ENCODE data around the gene CNN2.

CNN2 gene

GRCh38 chr19:1025960-1026782, at the start of gene CNN2:
Gene CNN2, plus strand, starts transcription at chr19:1026608. Its CDS starts 54 bp downstream, at chr19:1026662.
- H3K4me3 ChIP-seq (ENCODE audit: low read depth, low read length), result peak within 1 kb of the TSS; percentile 84
- H3K4me1 ChIP-seq (ENCODE audit: control insufficient read depth, insufficient read depth, low read length, unreplicated experiment), result peaks cover 5% of the 10 kb centered on the region
- H3K79me2 ChIP-seq (ENCODE audit: control insufficient read depth, insufficient read depth, low read length, unreplicated experiment), result peaks cover 30% of the 10 kb centered on the region
- no peaks in the 10 kb centered on the region for H3K36me3 ChIP-seq (ENCODE audit: insufficient read depth, low read length)
- no peaks in the 10 kb centered on the region for H3K27me3 ChIP-seq (ENCODE audit: insufficient read depth, low read length)
- H2AFZ ChIP-seq (ENCODE audit: low read length, unreplicated experiment), result peak within 1 kb of the TSS; percentile 89
- peak within 1 kb of the TSS; percentile 59 for H3K27ac ChIP-seq (ENCODE audit: low read depth, low read length)

GRCh38 chr19:977058-977464, 49.3 kb upstream of the CNN2 start:
- no peaks in the 10 kb centered on the region for H3K36me3 ChIP-seq (ENCODE audit: insufficient read depth, low read length)
- H3K27me3 ChIP-seq (ENCODE audit: insufficient read depth, low read length), result no peaks in the 10 kb centered on the region
- no peaks in the 10 kb centered on the region for H3K4me1 ChIP-seq (ENCODE audit: control insufficient read depth, insufficient read depth, low read length, unreplicated experiment)
- no peaks in the 10 kb centered on the region for H3K79me2 ChIP-seq (ENCODE audit: control insufficient read depth, insufficient read depth, low read length, unreplicated experiment)
- no peak overlapping the region for H3K4me3 ChIP-seq (ENCODE audit: low read depth, low read length)
- H3K27ac ChIP-seq (ENCODE audit: low read depth, low read length), result no peak overlapping the region
- no peak overlapping the region for H2AFZ ChIP-seq (ENCODE audit: low read length, unreplicated experiment)

GRCh38 chr19:979318-979741, 47.1 kb upstream of the CNN2 start:
- peaks cover 1% of the 10 kb centered on the region for H3K79me2 ChIP-seq (ENCODE audit: control insufficient read depth, insufficient read depth, low read length, unreplicated experiment)
- no peak overlapping the region for H2AFZ ChIP-seq (ENCODE audit: low read length, unreplicated experiment)
- no peaks in the 10 kb centered on the region for H3K27me3 ChIP-seq (ENCODE audit: insufficient read depth, low read length)
- no peaks in the 10 kb centered on the region for H3K36me3 ChIP-seq (ENCODE audit: insufficient read depth, low read length)
- H3K4me3 ChIP-seq (ENCODE audit: low read depth, low read length), result no peak overlapping the region
- no peaks in the 10 kb centered on the region for H3K4me1 ChIP-seq (ENCODE audit: control insufficient read depth, insufficient read depth, low read length, unreplicated experiment)
- H3K27ac ChIP-seq (ENCODE audit: low read depth, low read length), result no peak overlapping the region

GRCh38 chr19:980133-980998, 46.0 kb upstream of the CNN2 start:
- Histone ChIP-seq H3K27ac (ENCODE audit: low read depth, low read length) (no peak overlapping the region), H3K4me1 (ENCODE audit: control insufficient read depth, insufficient read depth, low read length, unreplicated experiment) (no peaks in the 10 kb centered on the region), H3K4me3 (ENCODE audit: low read depth, low read length) (no peak overlapping the region), H3K79me2 (ENCODE audit: control insufficient read depth, insufficient read depth, low read length, unreplicated experiment) (peaks cover 11% of the 10 kb centered on the region), H2AFZ (ENCODE audit: low read length, unreplicated experiment) (no peak overlapping the region), H3K27me3 (ENCODE audit: insufficient read depth, low read length) (no peaks in the 10 kb centered on the region), H3K36me3 (ENCODE audit: insufficient read depth, low read length) (no peaks in the 10 kb centered on the region)

DNA sequence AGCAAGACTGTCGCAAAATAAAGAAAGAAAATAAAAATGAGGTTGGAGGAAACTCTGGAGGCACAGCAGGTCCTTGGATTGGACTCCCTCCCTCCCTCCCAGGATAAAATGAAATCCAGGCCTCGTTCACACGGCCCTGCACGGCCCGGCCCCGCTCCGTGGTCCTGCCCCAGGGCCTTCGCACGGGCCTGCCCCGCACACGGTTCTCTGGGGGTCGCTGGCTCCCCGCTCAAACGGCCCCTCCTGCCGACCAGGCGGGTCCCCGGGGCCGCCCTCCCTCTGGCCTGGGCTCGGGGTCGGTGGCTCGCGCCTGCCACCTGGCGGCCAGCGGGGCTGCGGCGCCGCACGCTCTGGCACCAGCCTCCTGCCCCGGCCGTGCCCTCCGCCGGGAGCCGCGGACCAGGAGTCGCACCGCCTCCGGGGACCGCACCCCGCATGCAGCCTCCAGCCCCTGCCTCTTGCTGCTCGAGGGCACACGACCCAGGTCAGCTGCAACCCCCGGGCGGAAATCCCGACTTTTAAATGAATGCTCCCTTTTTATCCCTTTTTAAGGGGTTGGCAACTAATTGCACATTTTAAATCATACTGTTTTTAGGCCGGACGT, 43.7 kb upstream of the CNN2 start:
- no peaks in the 10 kb centered on the region for H3K36me3 ChIP-seq (ENCODE audit: insufficient read depth, low read length)
- H2AFZ ChIP-seq (ENCODE audit: low read length, unreplicated experiment), result no peak overlapping the region
- H3K27me3 ChIP-seq (ENCODE audit: insufficient read depth, low read length), result no peaks in the 10 kb centered on the region
- peaks cover 13% of the 10 kb centered on the region for H3K79me2 ChIP-seq (ENCODE audit: control insufficient read depth, insufficient read depth, low read length, unreplicated experiment)
- no peaks in the 10 kb centered on the region for H3K4me1 ChIP-seq (ENCODE audit: control insufficient read depth, insufficient read depth, low read length, unreplicated experiment)
- no peak overlapping the region for H3K27ac ChIP-seq (ENCODE audit: low read depth, low read length)
- H3K4me3 ChIP-seq (ENCODE audit: low read depth, low read length), result peak overlapping the region; percentile 71

GRCh38 chr19:984165-984967, 42.0 kb upstream of the CNN2 start, which contains the start of gene WDR18:
Gene WDR18, plus strand, starts transcription at chr19:984345. Its CDS starts 9 bp downstream, at chr19:984354.
- Histone ChIP-seq H3K27ac (ENCODE audit: low read depth, low read length) (peak within 1 kb of the TSS; percentile 75), H3K36me3 (ENCODE audit: insufficient read depth, low read length) (no peaks in the 10 kb centered on the region), H3K27me3 (ENCODE audit: insufficient read depth, low read length) (no peaks in the 10 kb centered on the region), H2AFZ (ENCODE audit: low read length, unreplicated experiment) (peak within 1 kb of the TSS; percentile 90), H3K4me3 (ENCODE audit: low read depth, low read length) (peak within 1 kb of the TSS; percentile 98), H3K4me1 (ENCODE audit: control insufficient read depth, insufficient read depth, low read length, unreplicated experiment) (no peaks in the 10 kb centered on the region), H3K79me2 (ENCODE audit: control insufficient read depth, insufficient read depth, low read length, unreplicated experiment) (peaks cover 13% of the 10 kb centered on the region)

GRCh38 chr19:986083-986482, 40.3 kb upstream of the CNN2 start:
- H3K27ac ChIP-seq (ENCODE audit: low read depth, low read length), result no peak overlapping the region
- no peak overlapping the region for H3K4me3 ChIP-seq (ENCODE audit: low read depth, low read length)
- H3K4me1 ChIP-seq (ENCODE audit: control insufficient read depth, insufficient read depth, low read length, unreplicated experiment), result no peaks in the 10 kb centered on the region
- H3K79me2 ChIP-seq (ENCODE audit: control insufficient read depth, insufficient read depth, low read length, unreplicated experiment), result peaks cover 13% of the 10 kb centered on the region
- H3K27me3 ChIP-seq (ENCODE audit: insufficient read depth, low read length), result no peaks in the 10 kb centered on the region
- H3K36me3 ChIP-seq (ENCODE audit: insufficient read depth, low read length), result peaks cover 8% of the 10 kb centered on the region; the same call in 1 of the 2 replicates
- no peak overlapping the region for H2AFZ ChIP-seq (ENCODE audit: low read length, unreplicated experiment)

GRCh38 chr19:988081-988480, 38.3 kb upstream of the CNN2 start:
- Histone ChIP-seq H3K36me3 (ENCODE audit: insufficient read depth, low read length) (peaks cover 16% of the 10 kb centered on the region; the same call in 1 of the 2 replicates), H3K27me3 (ENCODE audit: insufficient read depth, low read length) (no peaks in the 10 kb centered on the region), H2AFZ (ENCODE audit: low read length, unreplicated experiment) (no peak overlapping the region), H3K4me1 (ENCODE audit: control insufficient read depth, insufficient read depth, low read length, unreplicated experiment) (no peaks in the 10 kb centered on the region), H3K27ac (ENCODE audit: low read depth, low read length) (no peak overlapping the region), H3K79me2 (ENCODE audit: control insufficient read depth, insufficient read depth, low read length, unreplicated experiment) (peaks cover 13% of the 10 kb centered on the region), H3K4me3 (ENCODE audit: low read depth, low read length) (no peak overlapping the region)

GRCh38 chr19:988510-988909, 37.9 kb upstream of the CNN2 start:
- peaks cover 13% of the 10 kb centered on the region for H3K79me2 ChIP-seq (ENCODE audit: control insufficient read depth, insufficient read depth, low read length, unreplicated experiment)
- H3K4me3 ChIP-seq (ENCODE audit: low read depth, low read length), result no peak overlapping the region
- H2AFZ ChIP-seq (ENCODE audit: low read length, unreplicated experiment), result no peak overlapping the region
- H3K4me1 ChIP-seq (ENCODE audit: control insufficient read depth, insufficient read depth, low read length, unreplicated experiment), result no peaks in the 10 kb centered on the region
- peaks cover 16% of the 10 kb centered on the region; the same call in 1 of the 2 replicates for H3K36me3 ChIP-seq (ENCODE audit: insufficient read depth, low read length)
- no peaks in the 10 kb centered on the region for H3K27me3 ChIP-seq (ENCODE audit: insufficient read depth, low read length)
- H3K27ac ChIP-seq (ENCODE audit: low read depth, low read length), result no peak overlapping the region
